CD4-positive, alpha-beta T cell treated with Interleukin-4 for 4 hours (primary cell): ENCODE measurements around the gene C6orf132.
"Not testable (repeated sequence)": the region's sequence is repeated elsewhere in the genome, so short reads cannot be mapped to it uniquely, and the experiment has no call there.

ENCODE experiments used
- DNase-seq: peaks from one replicate; pipeline ENCODE4 v3.0.0-alpha.2; 2020

Gene C6orf132, protein sequence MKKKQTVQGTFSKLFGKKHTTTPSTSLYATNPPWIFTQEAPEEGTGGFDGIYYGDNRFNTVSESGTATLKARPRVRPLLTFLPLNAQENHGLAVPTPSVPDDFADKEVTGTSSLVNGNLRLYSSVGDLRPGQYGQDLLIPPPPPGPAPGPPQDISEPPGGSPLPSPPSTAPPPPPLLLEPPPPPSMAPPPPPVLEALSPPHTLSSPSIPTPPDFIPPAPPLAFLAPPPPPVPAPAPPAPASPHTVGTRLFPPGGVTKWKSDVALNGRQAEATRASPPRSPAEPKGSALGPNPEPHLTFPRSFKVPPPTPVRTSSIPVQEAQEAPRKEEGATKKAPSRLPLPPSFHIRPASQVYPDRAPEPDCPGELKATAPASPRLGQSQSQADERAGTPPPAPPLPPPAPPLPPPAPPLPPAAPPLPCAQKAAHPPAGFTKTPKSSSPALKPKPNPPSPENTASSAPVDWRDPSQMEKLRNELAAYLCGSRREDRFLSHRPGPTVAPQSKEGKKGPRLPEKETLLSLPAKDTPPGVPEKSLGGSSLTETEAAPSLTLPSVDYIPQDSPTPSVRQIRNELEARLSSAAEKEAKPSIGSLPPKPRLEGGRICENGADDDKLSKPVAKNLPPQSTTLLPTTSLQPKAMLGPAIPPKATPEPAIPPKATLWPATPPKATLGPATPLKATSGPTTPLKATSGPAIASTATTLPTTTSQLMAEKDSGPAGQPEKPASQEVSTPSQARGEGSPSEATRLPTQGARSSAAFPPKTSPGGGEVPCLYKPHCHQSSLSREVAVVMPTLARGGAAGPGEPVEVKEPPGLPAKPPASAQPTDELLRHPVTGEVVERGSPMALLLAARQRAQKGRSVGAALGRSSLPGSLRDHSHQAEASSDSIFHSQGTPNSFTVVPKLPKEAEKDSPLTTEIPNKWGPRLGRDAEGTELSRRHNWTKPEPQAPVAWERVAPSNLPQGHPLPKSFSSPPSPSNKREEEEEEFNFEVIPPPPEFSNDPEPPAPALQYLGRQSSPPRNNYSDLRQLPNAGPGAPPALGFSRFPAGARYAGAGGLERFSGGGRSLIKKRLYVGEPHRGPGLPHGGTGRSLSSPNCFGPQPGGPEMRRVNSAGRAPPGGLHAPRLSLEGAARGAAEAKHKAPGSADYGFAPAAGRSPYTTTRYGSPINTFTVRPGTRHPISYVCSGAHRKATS

DNA sequence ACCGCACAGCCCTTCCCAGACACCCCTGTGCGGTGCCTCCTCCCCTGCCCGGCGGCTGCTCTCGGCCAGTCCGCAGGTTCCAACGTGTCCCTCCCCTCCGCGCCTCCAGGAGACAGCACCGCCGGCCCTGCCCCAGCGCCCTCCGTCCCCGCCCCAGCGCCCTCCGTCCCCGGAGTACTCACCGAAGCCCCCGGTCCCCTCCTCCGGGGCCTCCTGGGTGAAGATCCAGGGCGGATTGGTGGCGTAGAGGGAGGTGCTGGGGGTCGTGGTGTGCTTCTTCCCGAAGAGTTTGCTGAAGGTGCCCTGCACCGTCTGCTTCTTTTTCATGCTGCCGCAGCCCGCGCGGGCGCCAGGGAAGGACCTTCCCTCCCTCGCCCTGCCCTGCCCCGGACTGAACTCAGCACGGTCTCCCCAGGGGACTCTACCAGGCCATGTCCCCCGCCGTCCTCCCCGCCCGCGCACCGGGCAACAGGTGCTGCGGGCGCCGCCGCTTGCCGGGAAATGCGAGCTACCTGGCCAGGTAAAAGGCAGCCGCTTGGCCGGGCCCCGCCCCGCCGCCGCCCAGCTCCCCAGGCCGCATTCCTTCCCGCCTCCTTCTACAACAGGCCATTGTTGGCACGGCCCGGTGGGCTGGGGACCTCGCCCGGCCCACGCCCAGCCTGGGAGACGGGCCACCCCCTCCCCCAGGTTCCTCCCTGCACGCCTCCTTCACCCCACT, at the start of gene C6orf132:
Gene C6orf132, minus strand, starts transcription at position 503 of the 718 bp plus-strand sequence. Its CDS starts 176 bp downstream, at position 327.
- no peak for DNase-seq

DNA sequence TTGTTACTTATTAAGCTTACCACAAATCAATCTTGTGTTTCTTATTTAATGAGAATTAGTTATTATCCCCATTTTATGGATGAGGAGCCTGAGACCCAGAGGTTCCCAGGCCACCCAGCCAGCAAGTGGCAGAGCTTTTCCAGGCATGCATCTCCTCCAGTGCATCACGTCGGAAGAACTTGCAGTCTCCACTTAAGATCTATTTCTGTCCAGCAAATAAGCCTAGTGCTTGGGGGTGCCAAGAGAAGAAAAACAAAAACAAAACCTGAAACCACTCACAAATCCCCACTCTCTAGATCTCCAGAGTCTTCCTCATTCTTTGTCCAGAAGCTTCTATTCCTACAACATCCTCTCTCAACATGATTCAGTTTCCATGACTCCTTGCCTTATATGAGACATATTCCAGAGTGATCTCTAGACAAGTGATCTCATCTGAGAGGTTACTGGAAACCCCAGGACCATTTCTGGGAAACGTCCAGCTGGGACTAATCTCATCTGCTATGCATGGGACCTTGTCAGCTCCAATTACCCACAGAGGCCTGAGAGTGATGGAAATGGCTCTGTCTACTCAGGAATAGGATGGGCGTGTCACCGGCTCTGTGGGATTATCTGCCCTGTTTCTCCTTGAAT, 48.2 kb upstream of the C6orf132 start:
- DNase-seq: no peak

DNA sequence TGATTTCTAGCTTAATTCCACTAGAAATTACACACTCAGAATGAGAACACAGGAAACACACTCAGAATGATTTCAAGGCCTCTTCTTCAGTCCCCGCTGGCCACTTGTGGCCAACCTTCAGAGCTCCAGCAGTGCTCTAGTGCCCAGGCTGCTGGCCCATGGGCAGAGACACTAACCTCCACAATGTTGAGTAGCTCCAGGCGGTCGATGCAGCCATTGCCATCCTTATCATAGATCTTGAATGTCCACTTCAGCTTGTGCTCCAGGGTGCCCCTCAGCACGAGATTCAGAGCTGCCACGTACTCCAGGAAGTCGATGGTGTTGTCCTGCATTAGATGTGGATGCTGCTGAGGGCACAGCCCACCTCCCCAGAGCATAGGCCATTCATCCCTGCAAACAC, 46.0 kb upstream of the C6orf132 start:
- DNase-seq: no peak

DNA sequence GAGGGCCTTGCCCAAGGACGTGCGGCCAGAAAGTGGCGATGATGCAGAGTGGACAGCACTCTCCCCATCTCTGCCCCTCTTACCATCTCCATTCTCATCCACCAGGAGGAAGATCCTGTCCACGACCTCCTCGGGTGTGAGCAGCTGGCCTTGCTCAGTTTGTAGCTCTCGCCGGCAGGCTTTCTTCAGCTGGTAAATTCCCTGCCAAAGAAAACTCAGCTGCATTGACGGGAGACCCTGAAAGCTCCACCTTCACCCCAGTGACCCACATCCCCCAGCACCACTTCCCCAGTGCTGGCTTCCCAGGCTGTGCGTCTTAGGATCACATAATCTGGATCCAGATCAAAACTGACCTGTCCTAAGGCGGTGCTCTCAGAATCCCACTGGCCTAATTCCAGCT, 43.2 kb upstream of the C6orf132 start:
- no peak for DNase-seq

DNA sequence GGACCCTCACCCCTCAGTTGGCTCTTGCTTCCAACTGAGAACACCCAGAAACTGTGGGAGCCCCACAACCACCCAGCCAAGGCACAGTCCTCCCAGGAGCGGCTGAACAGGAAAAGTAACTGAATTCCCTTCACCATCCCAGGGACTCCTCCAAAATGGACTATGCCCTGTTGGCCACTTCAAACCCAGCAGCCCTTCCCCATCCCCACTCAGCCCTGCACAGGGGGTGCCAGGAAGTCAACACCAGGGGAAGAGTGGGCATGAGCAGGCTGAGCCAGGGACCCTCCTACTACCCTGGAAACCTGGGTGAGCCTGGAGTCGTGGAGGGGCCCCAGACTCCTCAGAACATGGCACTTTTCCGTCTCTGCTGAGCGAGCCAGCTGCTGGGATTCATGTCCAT, 42.1 kb upstream of the C6orf132 start:
- DNase-seq: no peak

DNA sequence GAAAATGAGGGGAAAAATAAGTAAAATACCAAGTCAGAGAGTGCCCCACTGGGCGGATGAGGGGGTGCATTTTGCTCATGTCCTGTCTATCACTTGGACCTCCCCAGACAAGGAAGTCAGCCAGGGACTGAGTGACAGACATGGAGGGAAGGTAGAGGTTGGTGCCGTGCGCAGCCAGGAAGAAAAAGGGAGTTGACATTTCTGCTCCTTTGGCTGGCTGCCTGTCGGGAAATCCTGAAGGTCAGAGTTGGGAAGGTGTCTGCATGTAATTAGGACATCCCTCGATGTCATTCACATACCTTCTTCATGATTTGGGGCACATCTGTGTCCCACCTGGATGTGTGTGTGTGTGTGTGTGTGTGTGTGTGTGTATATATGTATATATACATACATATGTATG, 39.7 kb upstream of the C6orf132 start:
- DNase-seq: no peak

DNA sequence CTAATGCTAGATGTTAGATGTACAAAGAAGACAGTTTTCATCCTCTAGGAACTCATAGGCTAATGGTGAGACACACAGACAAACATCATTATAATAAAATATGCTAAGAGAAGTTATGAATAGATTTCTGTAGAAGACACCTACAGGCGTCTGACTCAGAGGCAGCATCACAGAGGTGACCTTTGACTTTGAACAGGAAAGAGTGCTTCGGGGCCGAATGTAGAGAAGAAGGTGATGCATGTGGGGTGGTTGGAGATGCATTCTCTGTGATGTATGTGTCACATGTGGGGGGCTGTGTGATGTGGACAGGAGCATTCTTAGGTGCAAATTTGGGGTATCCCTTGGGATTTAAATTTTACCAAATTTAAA, 37.5 kb upstream of the C6orf132 start:
- no peak for DNase-seq

DNA sequence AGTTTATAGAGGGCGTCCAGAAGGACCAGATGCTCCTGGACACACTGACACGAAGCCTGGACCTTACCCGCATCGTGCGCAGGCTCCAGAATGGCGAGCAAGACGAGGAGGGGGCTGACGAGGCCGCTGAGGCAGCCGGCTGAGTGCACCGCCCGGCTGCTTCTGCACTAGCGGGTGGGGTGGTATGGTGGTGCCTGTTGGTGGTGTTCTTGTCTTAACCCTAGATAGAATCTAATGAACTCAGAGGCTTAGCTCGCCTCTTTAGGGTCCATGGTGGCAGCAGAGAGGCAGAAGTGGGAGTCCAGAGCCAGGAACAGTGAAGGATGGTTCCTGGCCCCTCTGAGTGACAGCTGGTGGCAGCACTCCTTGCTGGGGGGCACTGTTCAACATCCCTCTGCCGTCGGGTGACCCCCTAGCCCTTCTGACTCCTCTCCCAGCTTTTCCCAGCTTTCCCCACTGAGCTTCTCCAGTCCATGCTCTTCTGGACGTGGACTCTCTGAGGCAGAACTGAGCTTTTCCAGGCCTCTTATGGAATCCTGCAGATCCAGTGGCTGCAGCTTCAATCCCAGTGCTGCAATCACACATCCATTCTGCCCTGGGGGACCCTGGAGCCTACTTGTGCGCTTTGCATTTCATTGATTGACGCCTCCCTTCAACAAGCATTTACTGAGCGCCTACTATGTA, 37.0 kb upstream of the C6orf132 start:
- DNase-seq: no peak

DNA sequence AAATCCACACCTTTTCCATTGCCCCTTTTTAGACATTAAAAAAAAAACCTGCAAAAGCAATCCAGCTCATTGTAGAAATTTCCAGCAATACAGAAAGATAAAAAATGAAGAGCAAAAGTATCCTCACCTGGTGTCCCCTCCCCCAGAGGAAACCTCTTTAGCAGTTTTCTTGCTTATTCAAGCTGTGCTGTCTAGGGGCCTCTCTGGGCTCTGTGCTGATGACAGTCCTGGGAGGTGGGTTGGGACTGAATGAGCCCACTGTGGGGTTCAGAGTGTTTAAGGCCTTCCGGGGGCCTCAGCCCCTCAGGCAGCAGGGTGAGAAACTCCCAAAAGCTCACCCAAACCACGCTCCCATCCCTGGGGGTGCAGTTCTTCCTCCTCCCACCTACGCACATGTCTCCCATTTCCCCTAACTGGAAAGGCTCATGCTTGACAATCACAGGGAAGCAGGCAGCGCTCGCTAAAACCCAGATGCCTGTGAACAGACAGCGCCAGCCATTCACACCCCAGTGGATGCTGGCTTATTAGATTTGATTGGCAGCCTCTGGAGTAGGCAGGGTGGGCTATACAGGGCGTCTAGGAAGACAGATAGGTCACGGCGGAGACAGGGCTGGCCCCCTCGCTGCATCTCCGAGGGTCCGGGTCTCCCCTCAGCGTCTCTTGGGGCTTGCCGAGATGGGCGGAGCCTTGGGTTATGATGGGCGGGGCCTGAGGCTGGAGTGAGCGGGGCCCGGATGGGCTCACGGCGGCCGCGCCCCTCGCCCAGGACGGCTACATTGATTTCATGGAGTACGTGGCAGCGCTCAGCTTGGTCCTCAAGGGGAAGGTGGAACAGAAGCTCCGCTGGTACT, 35.3 kb upstream of the C6orf132 start:
- DNase-seq: no peak

DNA sequence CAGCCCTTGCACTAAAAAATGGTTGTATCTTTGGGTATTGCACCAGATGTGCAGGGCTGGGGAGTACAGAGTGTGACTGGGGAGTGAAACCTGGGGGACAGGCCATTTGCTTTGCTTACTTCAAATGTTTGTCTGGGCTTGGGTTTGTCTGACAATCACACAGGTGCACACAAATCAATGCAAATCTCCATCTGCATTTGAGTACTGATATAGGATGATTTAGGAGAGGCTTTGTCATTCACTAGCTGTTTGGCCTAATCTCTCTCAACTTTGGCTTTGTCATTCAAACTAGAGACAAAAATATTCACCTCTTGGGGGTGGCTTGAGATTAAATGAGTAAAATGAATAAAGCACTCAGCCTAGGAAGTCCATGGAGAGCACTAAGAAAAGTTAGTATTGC, 34.6 kb upstream of the C6orf132 start:
- no peak for DNase-seq

DNA sequence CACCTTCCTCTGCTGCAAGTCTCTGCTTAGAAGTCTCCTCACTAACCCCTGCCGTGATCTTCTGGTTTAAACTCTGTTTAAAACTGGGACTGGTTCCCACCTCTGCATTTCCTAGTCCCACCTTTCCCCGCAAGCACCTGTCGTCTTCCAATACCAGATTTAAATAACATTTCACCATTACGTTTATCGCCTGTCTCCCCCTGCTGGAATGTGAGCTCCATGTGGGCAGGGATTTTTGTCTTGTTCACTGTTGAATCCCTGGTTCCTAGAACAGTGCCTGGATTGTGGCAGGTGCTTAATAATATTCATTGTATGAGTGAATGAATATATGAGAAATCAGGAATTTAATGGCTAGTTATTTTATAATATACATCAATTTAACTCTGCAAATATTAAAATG, 33.4 kb upstream of the C6orf132 start:
- DNase-seq: no peak

DNA sequence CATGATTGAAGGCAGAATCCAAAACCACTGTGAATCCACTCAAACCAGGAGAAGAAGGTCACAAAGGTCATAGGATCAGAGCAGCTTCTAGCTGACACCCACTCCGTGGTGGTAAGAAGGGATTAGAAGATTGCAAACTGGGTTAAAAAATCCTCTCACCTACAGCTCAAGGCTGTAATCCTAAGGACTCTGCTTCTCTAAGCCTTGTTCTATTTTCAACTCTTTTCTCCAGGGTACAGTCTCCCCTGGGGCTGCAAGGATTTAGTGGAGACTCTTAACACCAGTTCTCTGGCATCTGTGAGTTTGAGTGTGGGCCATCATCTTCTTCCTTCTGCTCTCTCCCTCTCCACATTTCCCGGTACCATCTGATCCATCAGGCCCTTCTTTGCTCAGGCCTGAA, 30.7 kb upstream of the C6orf132 start, which contains the start of gene GUCA1A:
Gene GUCA1A, plus strand, starts transcription at position 264 of the 400 bp plus-strand sequence. CDS start 250 bp downstream, outside the sequence.
- DNase-seq: no peak

DNA sequence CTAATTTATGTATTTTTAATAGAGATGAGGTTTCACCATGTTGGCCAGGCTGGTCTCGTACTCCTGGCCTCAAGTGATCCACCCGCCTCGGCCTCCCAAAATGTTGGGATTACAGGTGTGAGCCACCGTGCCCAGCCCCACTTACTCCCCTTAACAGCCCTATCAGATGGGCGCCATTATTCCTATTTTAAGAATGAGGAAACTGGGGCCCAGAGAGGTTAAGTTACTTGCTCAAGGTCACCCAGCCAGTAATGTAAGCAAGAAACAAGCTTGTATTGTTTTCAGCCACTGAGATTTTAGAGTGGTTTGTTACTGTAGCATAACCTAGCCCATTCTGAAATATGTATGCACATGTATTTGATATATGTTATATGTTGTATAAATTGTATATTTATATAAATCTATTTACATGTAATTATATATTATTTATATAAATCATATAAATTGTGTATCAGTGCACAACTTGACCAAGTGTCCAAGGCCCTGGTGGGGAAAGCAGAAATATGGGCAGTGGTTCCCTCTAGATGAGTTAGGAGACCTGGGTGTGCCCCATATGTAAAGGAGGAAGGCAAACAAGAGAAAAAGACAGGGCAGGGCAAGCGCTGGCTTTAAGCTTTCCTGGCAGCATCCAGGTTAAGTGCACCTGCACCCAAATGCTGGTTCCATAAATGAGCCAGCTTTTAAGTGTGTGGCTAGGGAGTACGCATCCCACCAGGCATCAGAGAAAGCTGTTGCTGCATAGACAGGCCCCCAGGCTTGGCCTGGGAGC, 29.6 kb upstream of the C6orf132 start:
- DNase-seq: no peak

DNA sequence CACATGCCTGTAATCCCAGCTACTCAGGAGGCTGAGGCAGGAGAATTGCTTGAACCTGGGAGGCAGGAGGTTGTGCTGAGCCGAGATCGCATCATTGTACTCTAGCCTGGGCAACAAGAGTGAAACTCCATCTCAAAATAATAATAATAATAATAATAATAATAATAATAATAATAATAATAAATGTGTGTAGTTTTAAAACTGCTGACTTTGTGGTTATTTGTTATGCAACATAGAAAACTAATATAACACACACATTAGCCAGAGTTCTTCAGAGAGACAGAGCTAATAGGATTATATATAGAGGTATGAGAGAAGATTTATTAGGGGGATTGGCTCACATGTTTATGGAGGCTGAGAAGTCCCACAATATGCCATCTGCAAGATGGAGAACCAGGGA, 27.4 kb upstream of the C6orf132 start:
- not testable (repeated sequence) for DNase-seq

DNA sequence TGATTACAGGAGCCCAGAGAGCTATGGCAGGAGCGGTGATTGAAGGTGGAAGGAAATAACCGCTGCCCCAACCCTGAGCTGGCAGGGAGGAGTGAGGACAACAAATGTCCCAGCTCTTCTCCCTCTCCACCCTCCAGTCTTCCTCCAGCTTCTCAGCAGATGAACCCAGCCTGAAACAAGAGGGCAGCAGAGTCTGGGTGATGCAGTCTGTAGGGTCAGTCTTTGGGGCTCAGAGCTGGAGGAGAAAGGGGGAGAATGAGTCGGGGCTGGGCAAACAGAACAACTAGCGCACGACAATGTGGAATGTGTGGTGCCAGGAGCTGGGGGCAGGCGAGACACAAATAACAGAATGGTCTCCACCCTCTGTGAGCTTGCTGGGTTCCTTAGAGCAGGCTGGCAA, 26.2 kb upstream of the C6orf132 start:
- DNase-seq: no peak

DNA sequence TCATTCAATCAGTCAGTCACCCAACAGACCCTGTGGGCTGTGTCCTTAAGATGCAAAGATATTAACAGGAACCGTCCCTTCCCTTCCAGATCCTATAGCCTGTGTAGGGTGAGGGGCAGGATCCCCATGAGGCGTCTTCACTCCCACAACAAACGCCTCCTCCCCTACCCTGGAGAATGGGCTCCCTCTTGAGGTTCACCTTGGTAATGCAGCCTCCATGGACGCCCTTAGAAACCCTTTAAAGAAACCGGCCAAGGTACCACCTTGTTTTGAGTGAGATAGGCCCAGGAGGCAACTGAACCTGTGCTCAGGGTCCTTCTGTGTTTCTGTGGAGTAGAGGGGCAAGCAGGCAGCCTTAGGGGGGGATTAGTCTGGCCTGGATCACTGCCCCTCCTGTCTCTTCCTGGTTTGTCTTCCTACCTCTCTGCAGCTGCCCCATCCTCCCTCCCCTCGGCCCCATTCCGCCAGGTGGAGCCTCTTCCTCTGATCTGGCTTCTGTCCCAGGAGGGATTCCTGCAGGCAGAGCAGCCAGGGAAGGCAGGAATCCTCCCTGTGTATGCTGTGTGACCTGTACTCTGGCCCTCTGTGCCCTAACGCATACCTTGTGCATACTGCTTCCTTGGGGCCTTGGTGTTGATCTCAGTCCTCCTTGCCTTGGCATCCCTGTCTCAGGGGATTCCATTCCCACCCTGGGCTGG, 24.2 kb upstream of the C6orf132 start:
- peak; percentile 76 for DNase-seq

DNA sequence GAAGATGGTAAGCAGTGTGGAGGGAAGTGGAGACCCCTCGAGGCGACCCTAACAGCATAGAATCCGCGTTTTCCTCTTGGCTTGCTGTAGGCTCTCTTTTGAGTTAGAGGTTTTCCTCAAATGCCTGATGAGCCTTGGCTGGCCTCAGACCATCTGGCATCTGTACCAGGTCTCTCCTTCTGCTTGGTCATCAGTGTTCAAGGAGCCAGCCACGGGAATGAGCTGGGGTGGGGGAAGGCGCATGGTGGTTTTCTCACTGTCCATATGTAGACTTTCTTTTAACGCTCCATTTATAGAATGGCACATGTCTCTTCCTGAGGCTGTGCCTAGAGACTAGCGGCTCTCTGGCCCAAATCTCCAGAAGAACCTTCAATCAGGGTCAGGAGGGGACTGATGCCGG, 22.6 kb upstream of the C6orf132 start:
- DNase-seq: no peak

DNA sequence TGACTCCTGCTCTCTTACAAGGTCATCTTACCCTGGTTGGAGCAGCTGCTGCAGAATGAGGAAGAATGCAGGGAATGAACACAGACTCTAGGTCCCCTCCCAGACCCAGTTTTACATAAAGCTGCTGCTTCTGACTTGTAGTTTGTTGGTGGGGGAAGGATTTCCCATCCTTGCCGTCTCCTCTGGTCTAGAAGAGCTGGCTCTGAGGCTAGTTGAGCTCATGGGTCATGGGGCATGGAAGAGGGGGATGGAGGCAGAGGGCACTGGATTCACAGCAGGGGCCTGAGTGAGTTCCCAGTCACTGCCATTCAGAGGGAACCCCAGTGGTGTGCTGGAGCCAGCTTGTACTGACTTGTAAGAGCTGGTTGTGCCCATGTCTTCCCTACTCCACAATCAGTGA, 21.6 kb upstream of the C6orf132 start:
- no peak for DNase-seq

DNA sequence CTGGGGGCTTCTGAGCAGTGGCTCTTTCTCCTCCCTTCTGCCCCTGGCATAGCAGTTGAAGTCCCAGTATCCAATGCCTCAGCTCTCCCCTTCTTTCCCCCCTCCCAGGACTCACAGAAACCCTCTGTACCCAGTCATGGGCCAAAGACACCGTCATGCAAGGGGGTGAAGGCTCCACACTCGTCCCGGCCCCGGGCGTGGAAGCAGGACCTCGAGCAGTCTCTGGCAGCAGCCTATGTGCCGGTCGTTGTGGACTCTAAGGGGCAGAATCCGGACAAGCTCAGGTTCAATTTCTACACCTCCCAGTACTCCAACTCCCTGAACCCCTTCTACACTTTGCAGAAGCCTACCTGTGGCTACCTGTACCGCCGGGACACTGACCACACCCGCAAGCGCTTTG, 20.4 kb upstream of the C6orf132 start:
- no peak for DNase-seq
